SU-DHL-6 (cell line): Measurements from ENCODE around the gene DENND1C.

Source experiments
- EZH2phosphoT487 ChIP-seq: fragments of 200-600 bp; sonication (generic), shearing (Covaris generic); conservative IDR thresholded peaks from 2 replicates; pipeline ENCODE4 v1.6.1; 2018; ENCODE audit warnings: mild to moderate bottlenecking, antibody characterized with exemption, low read length, moderate library complexity, mixed read lengths
- TF ChIP-seq, protein P1 (sequence below): fragments of 200-600 bp; sonication (generic); IDR thresholded peaks from one replicate; pipeline ENCODE4 v1.5.1; 2017; ENCODE audit warnings: antibody characterized with exemption, mild to moderate bottlenecking, low read length, moderate library complexity; ENCODE audit not compliant: insufficient read depth, poor library complexity, severe bottlenecking

DNA sequence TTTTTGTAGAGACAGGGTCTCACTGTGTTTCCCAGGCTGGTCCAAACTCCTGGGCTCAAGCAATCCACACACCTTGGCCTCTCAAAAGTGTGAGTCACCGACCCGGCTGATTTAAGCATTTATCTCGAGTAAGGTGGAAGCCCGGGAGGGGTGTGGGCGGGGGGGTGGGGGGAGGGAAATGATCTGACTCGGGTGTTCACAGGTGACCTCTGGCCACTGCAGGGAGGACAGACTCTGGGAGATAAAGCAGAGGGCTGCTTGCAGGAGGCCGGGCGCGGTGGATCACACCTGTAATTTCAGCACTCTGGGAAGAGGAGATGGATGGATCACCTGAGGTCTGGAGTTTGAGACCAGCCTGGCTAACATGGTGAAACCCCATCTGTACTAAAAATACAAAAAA lies 7.9 kb downstream of the DENND1C start:
- TF ChIP-seq, protein P1, sequence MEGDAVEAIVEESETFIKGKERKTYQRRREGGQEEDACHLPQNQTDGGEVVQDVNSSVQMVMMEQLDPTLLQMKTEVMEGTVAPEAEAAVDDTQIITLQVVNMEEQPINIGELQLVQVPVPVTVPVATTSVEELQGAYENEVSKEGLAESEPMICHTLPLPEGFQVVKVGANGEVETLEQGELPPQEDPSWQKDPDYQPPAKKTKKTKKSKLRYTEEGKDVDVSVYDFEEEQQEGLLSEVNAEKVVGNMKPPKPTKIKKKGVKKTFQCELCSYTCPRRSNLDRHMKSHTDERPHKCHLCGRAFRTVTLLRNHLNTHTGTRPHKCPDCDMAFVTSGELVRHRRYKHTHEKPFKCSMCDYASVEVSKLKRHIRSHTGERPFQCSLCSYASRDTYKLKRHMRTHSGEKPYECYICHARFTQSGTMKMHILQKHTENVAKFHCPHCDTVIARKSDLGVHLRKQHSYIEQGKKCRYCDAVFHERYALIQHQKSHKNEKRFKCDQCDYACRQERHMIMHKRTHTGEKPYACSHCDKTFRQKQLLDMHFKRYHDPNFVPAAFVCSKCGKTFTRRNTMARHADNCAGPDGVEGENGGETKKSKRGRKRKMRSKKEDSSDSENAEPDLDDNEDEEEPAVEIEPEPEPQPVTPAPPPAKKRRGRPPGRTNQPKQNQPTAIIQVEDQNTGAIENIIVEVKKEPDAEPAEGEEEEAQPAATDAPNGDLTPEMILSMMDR: no peak
- TF ChIP-seq EZH2phosphoT487: no peak
